Mesothelial cell of epicardium (in vitro differentiated cells): ENCODE results near the gene EFS. TPM values are rescaled to one million over a fixed set of nuclear protein-coding genes. Genes with fewer than 3 reads are reported as not detected.

Experiments used
- DNase-seq, 2 experiments: peaks; one replicate each; pipeline ENCODE4 v3.0.0; 2021; ENCODE audit warnings: low spot score in 2 of 2; ENCODE audit not compliant: unreplicated experiment in 2 of 2
- H3K27ac Mint-ChIP-seq: 2 replicates; pipeline ENCODE4 v1.8.0; 2021; ENCODE audit warnings: mixed read lengths
- H3K27me3 Mint-ChIP-seq: 2 replicates; pipeline ENCODE4 v1.8.0; 2021; ENCODE audit warnings: low read depth, mixed read lengths
- H3K36me3 Mint-ChIP-seq: 2 replicates; pipeline ENCODE4 v1.8.0; 2021; ENCODE audit warnings: mixed read lengths
- H3K4me1 Mint-ChIP-seq: 2 replicates; pipeline ENCODE4 v1.8.0; 2021; ENCODE audit warnings: mixed read lengths
- H3K4me3 Mint-ChIP-seq: 2 replicates; pipeline ENCODE4 v1.8.0; 2021; ENCODE audit warnings: mild to moderate bottlenecking, moderate library complexity, mixed read lengths
- H3K9me3 Mint-ChIP-seq: 2 replicates; pipeline ENCODE4 v1.8.0; 2021; ENCODE audit warnings: mixed read lengths
- CTCF ChIP-seq: fragments of 200-600 bp; sonication (generic); IDR thresholded peaks from one replicate; pipeline ENCODE4 v1.5.0; 2021; ENCODE audit warnings: antibody characterized with exemption; ENCODE audit not compliant: unreplicated experiment
- total RNA-seq: library from RNA; stranded (reverse); gene quantifications from 3 replicates; pipeline ENCODE4 v1.2.1, GENCODE V29; 2021

Gene EFS
- total RNA-seq, 1 donor from 2014 or later, result 81.2 TPM

DNA sequence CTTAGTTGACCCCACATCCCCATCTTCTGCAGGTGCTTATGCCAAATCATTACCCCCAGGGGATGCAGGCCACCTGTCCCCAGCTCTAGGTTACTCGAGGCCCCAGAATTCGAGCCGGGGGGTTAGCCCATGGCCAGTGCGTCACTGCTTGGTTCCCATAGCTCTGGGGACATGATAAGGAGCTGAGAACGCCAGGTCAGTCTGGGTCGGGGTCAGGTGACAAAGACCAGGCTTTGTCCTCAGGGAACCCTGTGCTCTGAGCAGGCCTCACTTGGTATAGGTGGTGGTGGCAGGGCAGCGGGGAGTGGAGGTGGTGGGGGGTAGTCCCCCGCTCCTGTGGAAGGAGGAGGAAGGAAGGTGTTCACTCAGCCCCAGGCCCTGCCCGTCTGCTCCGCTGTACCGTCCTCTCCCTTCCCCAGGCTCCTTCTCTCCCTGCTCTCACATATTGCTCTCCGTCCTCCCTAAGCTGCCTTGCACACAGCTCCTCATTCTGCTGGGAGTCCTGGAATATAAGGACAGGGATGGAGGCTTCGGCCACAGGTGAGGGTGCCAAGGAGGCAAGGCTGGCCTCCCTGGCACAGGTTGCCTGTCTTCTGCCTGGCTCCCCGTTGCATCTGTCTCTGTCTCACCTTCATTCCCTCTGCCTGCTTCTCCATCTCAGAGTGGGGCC, 45.1 kb upstream of the EFS start:
- Mint-ChIP-seq H3K4me3 (no peak overlapping the region), H3K27me3 (peaks cover 30% of the 10 kb centered on the region), H3K9me3 (no peaks in the 10 kb centered on the region), H3K36me3 (no peaks in the 10 kb centered on the region), H3K27ac (no peak overlapping the region), H3K4me1 (no peaks in the 10 kb centered on the region)
- DNase-seq, result no peak
- no peak for TF ChIP-seq CTCF

- H3K27me3 Mint-ChIP-seq, result peaks cover 36% of the 10 kb centered on the region
Measured at GRCh38 chr14:23409475-23409874, 44.5 kb upstream of the EFS start.

DNA sequence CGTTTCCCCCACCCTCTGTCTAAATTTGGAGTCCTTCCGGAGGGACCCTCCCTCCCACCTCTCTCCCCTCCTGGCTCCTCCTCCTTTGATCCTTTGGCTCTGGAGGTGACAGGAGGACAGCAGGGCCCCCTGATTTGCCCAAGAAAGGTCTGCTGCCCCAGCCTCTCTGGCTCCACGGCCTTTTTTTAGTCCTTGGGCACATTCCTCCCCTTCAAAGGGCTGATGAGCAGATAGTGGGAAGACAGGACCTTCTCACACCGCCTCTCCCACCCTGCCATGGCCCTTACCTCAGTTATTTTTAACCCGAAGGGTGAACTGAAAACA, 43.3 kb upstream of the EFS start:
- H3K4me1 Mint-ChIP-seq, result no peaks in the 10 kb centered on the region
- TF ChIP-seq CTCF, result no peak
- no peak for DNase-seq
- H3K36me3 Mint-ChIP-seq, result no peaks in the 10 kb centered on the region
- H3K9me3 Mint-ChIP-seq, result no peaks in the 10 kb centered on the region
- no peak overlapping the region for H3K27ac Mint-ChIP-seq
- peaks cover 47% of the 10 kb centered on the region for H3K27me3 Mint-ChIP-seq
- H3K4me3 Mint-ChIP-seq, result no peak overlapping the region

More at GRCh38 chr14:23409475-23409874, 44.5 kb upstream of the EFS start:
- no peak for DNase-seq
- no peak overlapping the region for H3K4me3 Mint-ChIP-seq
- no peaks in the 10 kb centered on the region for H3K36me3 Mint-ChIP-seq
- TF ChIP-seq CTCF, result no peak
- H3K4me1 Mint-ChIP-seq, result no peaks in the 10 kb centered on the region
- no peak overlapping the region for H3K27ac Mint-ChIP-seq
- H3K9me3 Mint-ChIP-seq, result no peaks in the 10 kb centered on the region

- Mint-ChIP-seq H3K4me1 (no peaks in the 10 kb centered on the region), H3K9me3 (no peaks in the 10 kb centered on the region), H3K27ac (no peak within 1 kb of the TSS), H3K27me3 (peaks cover 53% of the 10 kb centered on the region), H3K36me3 (no peaks in the 10 kb centered on the region), H3K4me3 (no peak within 1 kb of the TSS)
- no peak for DNase-seq
- no peak for TF ChIP-seq CTCF
Measured at GRCh38 chr14:23407516-23408306, 42.7 kb upstream of the EFS start, which contains the start of gene MYH6. TSS of gene MYH6 (minus strand) at chr14:23408273. CDS start at chr14:23407223, 1,050 bp downstream.

DNA sequence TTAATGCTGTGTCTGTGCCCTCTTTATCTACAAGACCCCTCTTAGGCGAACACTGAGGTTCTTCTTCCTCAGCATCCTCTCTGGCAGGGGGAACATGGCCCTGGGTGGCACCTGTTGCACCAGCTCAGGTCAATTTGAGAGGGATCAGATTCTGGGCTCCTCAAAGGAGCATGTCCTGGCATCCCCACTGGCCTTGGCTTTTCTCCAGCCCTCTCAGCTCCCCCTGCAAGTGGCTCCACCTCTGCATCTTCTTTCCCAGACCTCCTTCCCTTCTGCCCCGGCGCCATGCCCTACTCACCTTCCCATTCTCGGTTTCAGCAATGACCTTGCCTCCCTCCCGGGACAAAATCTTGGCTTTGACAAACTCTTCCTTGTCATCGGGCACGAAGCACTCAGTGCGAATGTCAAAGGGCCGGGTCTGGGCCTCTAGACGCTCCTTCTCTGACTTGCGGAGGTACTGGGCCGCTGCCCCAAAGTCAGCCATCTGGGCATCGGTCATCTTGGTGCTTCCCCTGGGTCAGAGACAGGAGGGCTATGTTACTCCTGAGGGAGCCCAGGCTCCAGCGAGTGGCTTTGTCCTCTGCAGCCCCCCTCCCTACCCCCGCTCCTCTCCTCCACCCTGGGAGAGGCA, 41.9 kb upstream of the EFS start:
- no peak overlapping the region for H3K4me3 Mint-ChIP-seq
- H3K4me1 Mint-ChIP-seq, result peaks cover 2% of the 10 kb centered on the region
- no peaks in the 10 kb centered on the region for H3K36me3 Mint-ChIP-seq
- TF ChIP-seq CTCF, result no peak
- H3K9me3 Mint-ChIP-seq, result no peaks in the 10 kb centered on the region
- H3K27ac Mint-ChIP-seq, result no peak overlapping the region
- H3K27me3 Mint-ChIP-seq, result peaks cover 61% of the 10 kb centered on the region
- DNase-seq, result no peak
